Gastroesophageal sphincter (tissue), 4 donors: ENCODE results near the gene LBR. TPM values are rescaled to one million over a fixed set of nuclear protein-coding genes. Genes with fewer than 3 reads are reported as not detected.
A peak's percentile ranks its signal among the peaks of the same experiment; 100 is the strongest.
"Not testable (repeated sequence)": the region's sequence is repeated elsewhere in the genome, so short reads cannot be mapped to it uniquely, and the experiment has no call there.

Source experiments
- ATAC-seq: fragments of 150-250 bp; one replicate; pipeline ENCODE4 v1.9.1; 2016; ENCODE audit warnings: mild to moderate bottlenecking, moderate library complexity
- H3K27ac ChIP-seq, 4 donors: fragments of 200-600 bp; sonication (generic) in 3 of 4; 1 replicate in 3 of 4; 2 replicates in 1 of 4; pipeline ENCODE4 v1.5.1; 2016 to 2019
- H3K27me3 ChIP-seq: fragments of 200-600 bp; sonication (generic); one replicate; pipeline ENCODE4 v1.5.1; 2019
- H3K36me3 ChIP-seq, 2 donors: fragments of 200-600 bp; sonication (generic); one replicate each; pipeline ENCODE4 v1.5.1; 2019; ENCODE audit warnings: control low read depth in 1 of 2
- H3K4me1 ChIP-seq, 3 donors: fragments of 200-600 bp; sonication (generic); 1 replicate in 2 of 3; 2 replicates in 1 of 3; pipeline ENCODE4 v1.5.1; 2016 to 2019; ENCODE audit warnings: control low read depth in 2 of 3
- H3K4me3 ChIP-seq, 2 donors: fragments of 200-600 bp; sonication (generic); one replicate each; pipeline ENCODE4 v1.5.1; 2019; ENCODE audit warnings: mild to moderate bottlenecking in 1 of 2, moderate library complexity in 1 of 2
- H3K9me3 ChIP-seq, 3 donors: fragments of 200-600 bp; sonication (generic); one replicate each; pipeline ENCODE4 v1.5.1; 2017 to 2019; ENCODE audit warnings: control low read depth in 2 of 3
- EP300 ChIP-seq: sonication (generic); formaldehyde crosslinking; IDR thresholded peaks from one replicate; pipeline ENCODE4 v1.6.1; 2017; ENCODE audit warnings: antibody characterized with exemption, mild to moderate bottlenecking
- POLR2A ChIP-seq, 2 donors: fragments of 450-650 bp; IDR thresholded peaks; one replicate each; pipeline ENCODE4 v1.6.1; 2017; ENCODE audit warnings: antibody characterized with exemption in 2 of 2, mild to moderate bottlenecking in 2 of 2, moderate library complexity in 1 of 2
- POLR2AphosphoS5 ChIP-seq: sonication (generic); formaldehyde crosslinking; IDR thresholded peaks from one replicate; pipeline ENCODE4 v1.6.1; 2017; ENCODE audit warnings: antibody characterized with exemption
- WGBS, 2 donors: methylation state at CpG; one replicate each; pipeline ENCODE4 v1.1.5; 2018; ENCODE audit warnings: low coverage in 1 of 2; 5-methylcytosine and 5-hydroxymethylcytosine counted together
- total RNA-seq, 4 donors: library from RNA; depleted of rRNA; stranded (reverse); fragments of >200 nt; gene quantifications; one replicate each; pipeline ENCODE4 v1.1.0, GENCODE V29; 2016
- TF ChIP-seq, protein P1 (sequence below), 4 experiments: fragments of 200-600 bp in 2 of 4; fragments of 450-650 bp in 2 of 4; sonication (generic) in 1 of 4; IDR thresholded peaks; one replicate each; pipeline ENCODE4 v1.5.1; 2017 to 2019; ENCODE audit warnings: antibody characterized with exemption in 4 of 4, mild to moderate bottlenecking in 2 of 4, moderate library complexity in 2 of 4

Gene LBR
- total RNA-seq, 4 donors from 2014 or later = 78.2 to 139 (median 92.8) TPM

DNA sequence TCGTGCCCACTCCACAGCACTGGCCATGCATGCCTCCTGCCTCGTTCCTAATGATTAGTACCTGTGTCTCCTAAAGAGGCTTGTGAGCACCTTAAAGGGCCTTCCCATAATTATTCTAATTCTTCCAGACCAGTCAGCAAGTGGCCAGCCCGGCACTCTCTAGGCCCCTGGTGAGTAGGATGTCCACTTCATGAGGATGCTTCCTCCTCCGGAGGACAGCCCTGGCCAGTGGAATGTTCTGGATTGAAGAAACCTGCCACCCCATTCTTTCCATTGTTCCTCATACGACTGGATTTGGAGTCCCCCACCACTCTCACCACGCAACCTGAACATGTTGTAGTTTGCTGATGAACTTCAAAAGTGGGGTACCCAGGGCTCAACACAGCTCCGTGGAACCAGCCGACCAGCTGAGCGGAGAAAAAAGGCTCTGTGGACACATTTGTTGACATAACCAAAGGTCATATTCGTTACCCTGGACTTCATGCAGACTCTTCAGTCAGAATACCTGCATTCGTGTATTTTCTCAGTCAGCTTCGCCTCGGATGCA is 46.7 kb upstream of the LBR start:
- H3K9me3 ChIP-seq = no peaks in the 10 kb centered on the region
- H3K4me3 ChIP-seq = no peak overlapping the region
- peak; percentile 6 for ATAC-seq
- 30 to 59% methylated on average over 6 to 9 of the region's 13 CpGs for WGBS, 2 donors
- TF ChIP-seq POLR2A (IDR thresholded peaks at IDR 0.05) (no peak), POLR2AphosphoS5 (no peak), EP300 (no peak)
- TF ChIP-seq, protein P1, sequence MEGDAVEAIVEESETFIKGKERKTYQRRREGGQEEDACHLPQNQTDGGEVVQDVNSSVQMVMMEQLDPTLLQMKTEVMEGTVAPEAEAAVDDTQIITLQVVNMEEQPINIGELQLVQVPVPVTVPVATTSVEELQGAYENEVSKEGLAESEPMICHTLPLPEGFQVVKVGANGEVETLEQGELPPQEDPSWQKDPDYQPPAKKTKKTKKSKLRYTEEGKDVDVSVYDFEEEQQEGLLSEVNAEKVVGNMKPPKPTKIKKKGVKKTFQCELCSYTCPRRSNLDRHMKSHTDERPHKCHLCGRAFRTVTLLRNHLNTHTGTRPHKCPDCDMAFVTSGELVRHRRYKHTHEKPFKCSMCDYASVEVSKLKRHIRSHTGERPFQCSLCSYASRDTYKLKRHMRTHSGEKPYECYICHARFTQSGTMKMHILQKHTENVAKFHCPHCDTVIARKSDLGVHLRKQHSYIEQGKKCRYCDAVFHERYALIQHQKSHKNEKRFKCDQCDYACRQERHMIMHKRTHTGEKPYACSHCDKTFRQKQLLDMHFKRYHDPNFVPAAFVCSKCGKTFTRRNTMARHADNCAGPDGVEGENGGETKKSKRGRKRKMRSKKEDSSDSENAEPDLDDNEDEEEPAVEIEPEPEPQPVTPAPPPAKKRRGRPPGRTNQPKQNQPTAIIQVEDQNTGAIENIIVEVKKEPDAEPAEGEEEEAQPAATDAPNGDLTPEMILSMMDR (IDR thresholded peaks at IDR 0.05) = no peak
- peaks cover 0 to 19% (median 8%) of the 10 kb centered on the region in 3 donors for H3K4me1 ChIP-seq
- no peaks in the 10 kb centered on the region for H3K36me3 ChIP-seq
- no peaks in the 10 kb centered on the region for H3K27me3 ChIP-seq
- H3K27ac ChIP-seq = no peak overlapping the region

- ATAC-seq, H3K27me3 ChIP-seq, H3K36me3 ChIP-seq, H3K27ac ChIP-seq, H3K9me3 ChIP-seq, H3K4me3 ChIP-seq: not testable (repeated sequence)
- H3K4me1 ChIP-seq = peaks cover 0 to 19% (median 8%) of the 10 kb centered on the region in 3 donors
- WGBS, 2 donors = 94 to 96% methylated on average over 14 to 18 of the region's 26 CpGs
Observed at GRCh38 chr1:225473676-225474438, 46.0 kb upstream of the LBR start.

- not testable (repeated sequence) for ATAC-seq, H3K27me3 ChIP-seq, H3K9me3 ChIP-seq, H3K4me3 ChIP-seq, H3K27ac ChIP-seq, H3K36me3 ChIP-seq
- H3K4me1 ChIP-seq = peaks cover 0 to 19% (median 8%) of the 10 kb centered on the region in 3 donors
- WGBS, 2 donors = 100% methylated on average over 1 of the region's 8 CpGs; no CpG with 5 or more reads in 1 of the 2 donors
Observed at GRCh38 chr1:225473266-225473665, 45.4 kb upstream of the LBR start.

DNA sequence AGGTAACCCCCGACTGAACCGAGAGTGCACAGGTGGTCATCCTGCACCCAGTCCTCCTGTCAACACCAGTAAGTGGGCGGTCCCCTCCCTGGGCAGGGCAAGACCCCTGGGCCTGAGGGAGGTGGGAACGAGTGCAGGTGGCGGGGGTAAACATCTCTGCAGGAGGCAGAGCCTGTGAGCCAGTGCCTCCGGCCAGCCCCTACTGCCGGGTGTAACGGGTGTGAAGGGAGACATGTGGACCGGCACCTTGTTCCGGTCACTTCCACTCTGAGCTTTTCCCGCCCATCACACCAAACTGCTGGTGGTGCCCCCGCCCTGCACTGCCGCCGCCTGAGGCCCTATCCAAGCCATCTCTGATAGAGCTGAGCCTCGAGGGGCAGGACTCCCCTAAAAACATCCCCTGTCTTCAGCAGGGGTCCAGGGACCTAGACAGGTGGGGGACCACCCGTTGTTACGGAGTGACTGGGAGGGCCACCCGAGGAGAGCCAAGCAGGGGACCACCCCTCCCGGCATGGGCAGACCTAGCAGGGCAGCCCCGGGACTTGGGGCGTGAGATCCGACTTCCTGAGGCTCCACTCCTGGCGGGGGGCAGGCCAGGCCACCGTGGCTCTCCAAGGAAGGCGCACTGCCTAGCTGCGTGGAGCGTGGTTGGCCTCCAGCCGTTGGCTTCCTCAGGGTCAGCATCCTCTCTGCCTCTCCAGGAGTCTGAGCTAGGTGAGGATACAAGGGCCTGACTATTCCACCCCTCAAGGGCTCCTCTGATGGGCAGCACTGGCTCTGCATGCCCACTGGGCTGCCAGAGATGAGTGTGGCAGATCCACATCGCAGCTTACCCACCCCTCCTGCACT is 43.8 kb upstream of the LBR start:
- ATAC-seq = no peak
- TF ChIP-seq POLR2A (IDR thresholded peaks at IDR 0.05) (no peak), EP300 (no peak)
- TF ChIP-seq, protein P1 (IDR thresholded peaks at IDR 0.05) = no peak
- 70 to 82% methylated on average over 2 to 5 of the region's 29 CpGs for WGBS, 2 donors
- Histone ChIP-seq H3K27me3 (no peaks in the 10 kb centered on the region), H3K4me1 (peaks cover 0 to 19% (median 8%) of the 10 kb centered on the region in 3 donors), H3K36me3 (no peaks in the 10 kb centered on the region), H3K4me3 (no peak overlapping the region), H3K9me3 (no peaks in the 10 kb centered on the region), H3K27ac (no peak overlapping the region)

DNA sequence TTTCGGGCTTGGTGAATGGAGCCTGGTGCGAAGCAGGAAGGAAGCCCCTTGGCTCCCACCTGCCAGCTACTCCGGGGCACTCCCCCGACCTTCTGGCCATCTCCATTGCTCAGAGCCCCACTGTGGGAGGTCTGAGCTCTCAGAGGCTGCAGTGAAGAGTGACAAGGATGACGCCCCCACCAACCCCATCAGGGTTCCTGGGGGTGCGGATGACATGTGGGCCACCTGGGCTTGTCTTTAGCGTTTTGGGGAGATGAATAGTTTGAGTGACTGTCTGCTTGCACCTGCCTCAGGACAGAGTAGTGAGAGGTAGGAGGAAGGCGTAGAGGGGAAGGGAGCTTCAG is 43.2 kb upstream of the LBR start:
- Histone ChIP-seq H3K27ac (peak overlapping the region in 1 of 4 donors; percentile 29), H3K9me3 (no peaks in the 10 kb centered on the region), H3K4me1 (peaks cover 0 to 19% (median 8%) of the 10 kb centered on the region in 3 donors), H3K27me3 (no peaks in the 10 kb centered on the region), H3K4me3 (no peak overlapping the region), H3K36me3 (no peaks in the 10 kb centered on the region)
- WGBS, 2 donors = no CpG with 5 or more reads among the region's 8 CpGs
- ATAC-seq = no peak
- no peak for TF ChIP-seq EP300
- TF ChIP-seq, protein P1 (IDR thresholded peaks at IDR 0.05) = no peak
- TF ChIP-seq POLR2AphosphoS5 = no peak
- no peak for TF ChIP-seq POLR2A (IDR thresholded peaks at IDR 0.05)
